BJ (cell line): ENCODE measurements around the gene MET. TPM values are rescaled to one million over a fixed set of nuclear protein-coding genes. Genes with fewer than 3 reads are reported as not detected.

ENCODE experiments used
- CTCF ChIA-PET: fragments of 350-600 bp; formaldehyde crosslinking; extraction: SDS; loops from one replicate; lab custom pipeline; 2021; ENCODE audit warnings: antibody characterized with exemption, inconsistent platforms; lab: Yijun Ruan, JAX
- POLR2A ChIA-PET: fragments of 300-600 bp; sonication (Branson Sonifier 250); formaldehyde crosslinking; extraction: SDS; loops from one replicate; lab custom pipeline; 2021; ENCODE audit warnings: antibody characterized with exemption; lab: Charles Lee
- DNase-seq: peaks from one replicate; pipeline ENCODE4 v3.0.0-alpha.2; 2011; ENCODE audit warnings: low read depth
- H3K27me3 ChIP-seq: 2 replicates; pipeline ENCODE4 v1.6.0; 2011; ENCODE audit warnings: low read length; ENCODE audit not compliant: control insufficient read depth, insufficient read depth
- H3K36me3 ChIP-seq: 2 replicates; pipeline ENCODE4 v1.5.1; 2011; ENCODE audit warnings: low read length; ENCODE audit not compliant: control insufficient read depth, insufficient read depth
- H3K4me3 ChIP-seq: 2 replicates; pipeline ENCODE4 v1.5.1; 2011; ENCODE audit warnings: low read depth, mild to moderate bottlenecking, control low read depth, low read length
- polyA plus RNA-seq: library from polyadenylated mRNA; depleted of rRNA; stranded (reverse); fragments of >200 nt; gene quantifications from 2 replicates; pipeline ENCODE4 v1.2.3, GENCODE V29; 2011
- TF ChIP-seq, protein P1 (sequence below): IDR thresholded peaks from 2 replicates; pipeline ENCODE4 v1.5.1; 2011; ENCODE audit warnings: low read depth, mild to moderate bottlenecking, control low read depth, inconsistent platforms, low read length, moderate library complexity; ENCODE audit not compliant: insufficient read depth

The MET gene
- polyA plus RNA-seq, 1 experiment, result 68.3 TPM

DNA sequence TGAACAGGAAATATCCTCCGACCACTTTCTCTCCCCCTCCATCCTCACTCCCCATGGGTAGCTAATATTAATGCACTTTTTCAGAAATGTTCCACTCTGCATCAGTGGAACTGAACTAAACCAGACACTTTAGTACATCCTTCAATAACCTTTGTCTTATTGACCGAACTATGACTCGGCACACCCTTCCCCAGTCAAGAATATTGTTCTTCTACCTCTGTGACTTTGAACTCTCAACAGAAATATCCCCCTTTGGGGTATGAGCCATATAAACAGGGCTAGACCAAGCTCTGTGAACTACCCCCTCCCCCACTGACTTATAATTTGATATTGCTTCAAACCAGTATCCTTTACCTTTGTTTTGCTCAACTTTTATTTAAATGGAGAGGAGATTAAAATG, 132.5 kb downstream of the MET start:
- CTCF ChIA-PET, result interaction anchor here (0.6 to 3.0 kb wide), 6 partner anchors 9 to 628 kb away, joined by 3 to 18 read pairs (median 4); no protein-coding TSS in a partner anchor
- Histone ChIP-seq H3K27me3 (no peaks in the 10 kb centered on the region), H3K36me3 (no peaks in the 10 kb centered on the region), H3K4me3 (no peak overlapping the region)
- POLR2A ChIA-PET, result no interaction called here
- TF ChIP-seq, protein P1, sequence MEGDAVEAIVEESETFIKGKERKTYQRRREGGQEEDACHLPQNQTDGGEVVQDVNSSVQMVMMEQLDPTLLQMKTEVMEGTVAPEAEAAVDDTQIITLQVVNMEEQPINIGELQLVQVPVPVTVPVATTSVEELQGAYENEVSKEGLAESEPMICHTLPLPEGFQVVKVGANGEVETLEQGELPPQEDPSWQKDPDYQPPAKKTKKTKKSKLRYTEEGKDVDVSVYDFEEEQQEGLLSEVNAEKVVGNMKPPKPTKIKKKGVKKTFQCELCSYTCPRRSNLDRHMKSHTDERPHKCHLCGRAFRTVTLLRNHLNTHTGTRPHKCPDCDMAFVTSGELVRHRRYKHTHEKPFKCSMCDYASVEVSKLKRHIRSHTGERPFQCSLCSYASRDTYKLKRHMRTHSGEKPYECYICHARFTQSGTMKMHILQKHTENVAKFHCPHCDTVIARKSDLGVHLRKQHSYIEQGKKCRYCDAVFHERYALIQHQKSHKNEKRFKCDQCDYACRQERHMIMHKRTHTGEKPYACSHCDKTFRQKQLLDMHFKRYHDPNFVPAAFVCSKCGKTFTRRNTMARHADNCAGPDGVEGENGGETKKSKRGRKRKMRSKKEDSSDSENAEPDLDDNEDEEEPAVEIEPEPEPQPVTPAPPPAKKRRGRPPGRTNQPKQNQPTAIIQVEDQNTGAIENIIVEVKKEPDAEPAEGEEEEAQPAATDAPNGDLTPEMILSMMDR, result no peak
- DNase-seq, result no peak

DNA sequence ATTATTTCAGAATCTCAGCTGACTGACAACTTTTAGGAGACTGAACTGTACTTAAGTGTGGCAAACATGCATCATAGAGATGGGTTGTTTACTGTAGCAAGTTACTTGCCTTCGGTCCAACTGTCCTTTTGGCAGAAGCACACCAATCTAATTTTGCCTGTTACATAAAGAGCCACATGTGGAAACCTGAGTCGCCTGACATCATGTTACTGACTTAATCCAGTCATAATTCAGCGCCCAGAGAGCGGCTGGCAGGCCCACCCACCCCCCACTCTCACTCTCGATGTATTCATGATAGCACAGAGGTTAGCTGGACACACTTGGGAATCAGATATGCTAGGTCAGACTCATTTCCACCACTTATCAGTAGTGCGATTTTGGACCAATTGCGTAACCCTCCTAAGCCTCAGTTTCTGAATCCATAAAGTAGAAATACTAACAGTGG, 133.1 kb downstream of the MET start:
- no peaks in the 10 kb centered on the region for H3K36me3 ChIP-seq
- DNase-seq, result no peak
- H3K27me3 ChIP-seq, result no peaks in the 10 kb centered on the region
- POLR2A ChIA-PET, result no interaction called here
- TF ChIP-seq, protein P1, result no peak
- CTCF ChIA-PET, result interaction anchor here (1.3 to 3.0 kb wide), 6 partner anchors 133 to 629 kb away, joined by 4 to 18 read pairs (median 6); partner anchors contain the start of gene MET
- no peak overlapping the region for H3K4me3 ChIP-seq

DNA sequence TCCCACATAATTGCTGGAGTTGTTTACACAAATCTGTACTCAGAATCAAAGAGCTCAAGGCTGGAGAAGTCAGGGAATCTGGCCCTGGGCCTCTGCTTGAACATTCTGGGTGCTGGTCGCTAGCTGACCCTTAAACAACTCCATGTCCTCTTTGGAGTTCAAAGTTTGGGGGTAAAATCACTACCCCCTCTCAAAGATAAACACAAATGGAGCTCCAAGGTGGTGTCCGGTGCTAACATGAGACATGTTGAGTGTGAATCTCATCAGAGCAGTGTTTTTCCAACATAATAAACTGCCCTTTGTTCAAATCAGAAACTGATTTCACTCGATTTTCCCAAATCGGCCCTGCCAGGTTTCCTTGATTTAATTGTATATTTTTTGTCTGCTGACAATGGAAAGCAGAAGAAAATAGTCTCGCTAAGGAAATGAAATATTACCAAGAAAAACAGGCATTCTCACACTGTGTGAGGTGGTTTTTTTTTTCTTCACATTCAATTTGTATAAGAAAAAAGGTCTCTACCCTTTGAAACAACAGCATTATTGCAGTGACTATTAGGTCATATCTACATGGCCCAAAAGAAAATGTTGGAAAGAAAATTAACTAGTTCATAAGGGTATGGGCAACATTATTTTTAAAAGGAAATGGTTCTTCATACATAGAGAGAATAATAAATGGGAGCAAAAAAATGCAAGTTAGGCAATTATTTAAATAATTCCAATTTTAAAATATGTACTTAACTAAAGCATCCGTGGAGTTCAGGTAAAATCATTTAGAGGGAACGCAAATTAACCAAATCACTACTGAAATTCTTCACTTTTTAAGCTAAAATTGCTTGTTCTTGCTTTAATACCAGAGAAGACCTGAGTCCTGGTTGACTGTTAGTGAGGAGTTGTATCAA, 134.3 kb downstream of the MET start:
- Histone ChIP-seq H3K27me3 (no peaks in the 10 kb centered on the region), H3K36me3 (no peaks in the 10 kb centered on the region), H3K4me3 (no peak overlapping the region)
- TF ChIP-seq, protein P1, result no peak
- CTCF ChIA-PET, result interaction anchor here (1.2 to 3.0 kb wide), 5 partner anchors 134 to 280 kb away, joined by 3 to 18 read pairs (median 5); partner anchors contain the start of gene MET
- POLR2A ChIA-PET, result no interaction called here
- no peak for DNase-seq

DNA sequence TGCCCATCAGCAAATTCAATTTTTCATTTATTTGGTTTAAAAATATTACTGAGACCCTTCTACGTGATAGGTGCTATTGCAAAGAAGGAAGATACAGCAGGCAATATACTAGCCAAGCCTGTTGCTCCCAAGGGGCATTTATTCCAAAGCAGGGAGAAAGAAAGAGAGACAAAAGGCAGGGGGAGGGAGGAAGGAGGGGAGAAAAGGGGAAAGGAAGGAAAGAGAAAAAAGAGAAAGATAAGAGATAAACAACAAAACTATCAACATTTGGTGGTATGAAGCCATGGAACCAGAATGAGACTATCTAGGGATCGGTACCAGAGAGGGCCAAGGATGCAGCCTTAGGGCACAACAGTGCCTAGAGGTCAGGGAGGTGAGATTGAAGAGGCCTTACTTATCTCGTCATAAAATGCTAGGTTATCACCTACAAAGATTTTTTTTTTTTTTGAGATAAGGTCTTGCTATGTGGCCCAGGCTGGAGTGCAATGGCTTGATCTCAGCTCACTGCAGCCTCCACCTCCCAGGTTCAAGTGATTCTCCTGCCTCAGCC, 135.1 kb downstream of the MET start:
- ChIA-PET POLR2A (no interaction called here), CTCF (interaction anchor here (1.2 to 5.4 kb wide), 5 partner anchors 135 to 216 kb away, joined by 3 to 75 read pairs (median 12); partner anchors contain the start of gene MET)
- no peaks in the 10 kb centered on the region for H3K36me3 ChIP-seq
- no peak for DNase-seq
- H3K27me3 ChIP-seq, result no peaks in the 10 kb centered on the region
- TF ChIP-seq, protein P1, result no peak
- H3K4me3 ChIP-seq, result no peak overlapping the region

GRCh38 chr7:116809636-116810266, 137.8 kb downstream of the MET start:
- H3K4me3 ChIP-seq, result no peak overlapping the region
- ChIA-PET POLR2A (no interaction called here), CTCF (interaction anchor here (0.6 to 5.4 kb wide), 20 partner anchors 9 to 636 kb away, joined by 3 to 75 read pairs (median 4); partner anchors contain the start of gene MET)
- DNase-seq, result no peak
- H3K27me3 ChIP-seq, result no peaks in the 10 kb centered on the region
- TF ChIP-seq, protein P1, result peak; percentile 53
- no peaks in the 10 kb centered on the region for H3K36me3 ChIP-seq
